Measurements from ENCODE around the gene TUT4.

GRCh38 chr1:52463891-52464290, 89.0 kb downstream of the TUT4 start:
- TF ChIP-seq CTCF (IDR thresholded peaks at IDR 0.05 in 8 of 11, conservative IDR thresholded peaks at IDR 0.05 in 3 of 11) (no peak), POLR2A (IDR thresholded peaks at IDR 0.05) (no peak), POLR2AphosphoS5 (IDR thresholded peaks at IDR 0.05) (no peak)
